Naive B cell (primary cell): ENCODE measurements around the gene C1D. TPM values are rescaled to one million over a fixed set of nuclear protein-coding genes. Genes with fewer than 3 reads are reported as not detected.
"Not testable (repeated sequence)": the region's sequence is repeated elsewhere in the genome, so short reads cannot be mapped to it uniquely, and the experiment has no call there.

Experiments
- ATAC-seq, 2 donors: fragments of 150-1000 bp; cut with Tn5 transposase; 2 replicates each; pipeline ENCODE4 v1.10.0; 2021; ENCODE audit warnings: low read depth in 2 of 2, mild to moderate bottlenecking in 2 of 2, moderate library complexity in 2 of 2
- DNase-seq: peaks from one replicate; pipeline ENCODE4 v3.0.0; 2022
- H3K27ac Mint-ChIP-seq, 6 donors: one replicate each; pipeline ENCODE4 v1.8.0; 2020 to 2022; ENCODE audit warnings: mild to moderate bottlenecking in 6 of 6, mixed read lengths in 6 of 6, moderate library complexity in 5 of 6, inconsistent platforms in 2 of 6
- H3K27me3 Mint-ChIP-seq, 3 donors: one replicate each; pipeline ENCODE4 v1.8.0; 2021 to 2022; ENCODE audit warnings: mixed read lengths in 3 of 3, mild to moderate bottlenecking in 1 of 3
- H3K36me3 Mint-ChIP-seq, 2 donors: one replicate each; pipeline ENCODE4 v1.8.0; 2020 to 2022; ENCODE audit warnings: mixed read lengths in 2 of 2, inconsistent platforms in 1 of 2, mild to moderate bottlenecking in 1 of 2
- H3K4me1 Mint-ChIP-seq, 3 donors: one replicate each; pipeline ENCODE4 v1.8.0; 2020 to 2022; ENCODE audit warnings: mixed read lengths in 3 of 3, inconsistent platforms in 1 of 3, mild to moderate bottlenecking in 1 of 3, moderate library complexity in 1 of 3
- H3K4me3 Mint-ChIP-seq, 8 donors: one replicate each; pipeline ENCODE4 v1.8.0; 2020 to 2022; ENCODE audit warnings: mild to moderate bottlenecking in 8 of 8, mixed read lengths in 8 of 8, moderate library complexity in 8 of 8, inconsistent platforms in 2 of 8
- H3K9me3 Mint-ChIP-seq, 7 donors: one replicate each; pipeline ENCODE4 v1.8.0; 2020 to 2022; ENCODE audit warnings: mixed read lengths in 7 of 7, mild to moderate bottlenecking in 5 of 7, inconsistent platforms in 2 of 7, moderate library complexity in 1 of 7
- polyA plus RNA-seq, 6 donors: library from polyadenylated mRNA; unstranded; fragments of 300-500 nt; fragmentation: Illumina TruSeq; gene quantifications; one replicate each; pipeline ENCODE4 v1.2.3, GENCODE V29; 2021; ENCODE audit warnings: low read depth in 6 of 6

The C1D gene
- polyA plus RNA-seq, 6 donors from 2014 or later = 3.8 to 69.4 (median 38.0) TPM

- ATAC-seq (no peak), DNase-seq (no peak)
- Mint-ChIP-seq H3K4me1 (no peaks in the 10 kb centered on the region), H3K9me3 (peaks cover 0 to 2% (median 0%) of the 10 kb centered on the region in 7 donors), H3K27me3 (peaks cover 10 to 32% (median 32%) of the 10 kb centered on the region in 3 donors), H3K27ac (no peak overlapping the region), H3K36me3 (no peaks in the 10 kb centered on the region), H3K4me3 (no peak overlapping the region)
Observed at GRCh38 chr2:68023904-68024303, 38.9 kb downstream of the C1D start.

- ATAC-seq = no peak
- H3K9me3 Mint-ChIP-seq = peaks cover 0 to 5% (median 0%) of the 10 kb centered on the region in 7 donors
Observed at GRCh38 chr2:68018727-68019126, 44.1 kb downstream of the C1D start.

GRCh38 chr2:68009526-68009925 is 53.3 kb downstream of the C1D start:
- Mint-ChIP-seq H3K9me3 (peaks cover 0 to 7% (median 2%) of the 10 kb centered on the region in 7 donors), H3K27me3 (peaks cover 11 to 33% (median 22%) of the 10 kb centered on the region in 3 donors), H3K4me1 (no peaks in the 10 kb centered on the region), H3K4me3 (no peak overlapping the region), H3K36me3 (no peaks in the 10 kb centered on the region), H3K27ac (no peak overlapping the region)
- DNase-seq = no peak
- no peak for ATAC-seq

More at GRCh38 chr2:68018727-68019126, 44.1 kb downstream of the C1D start:
- H3K27me3 Mint-ChIP-seq = peaks cover 13 to 50% (median 27%) of the 10 kb centered on the region in 3 donors
- H3K4me3 Mint-ChIP-seq = no peak overlapping the region
- no peak overlapping the region for H3K27ac Mint-ChIP-seq
- DNase-seq = no peak
- no peaks in the 10 kb centered on the region for H3K4me1 Mint-ChIP-seq
- no peaks in the 10 kb centered on the region for H3K36me3 Mint-ChIP-seq

GRCh38 chr2:68000170-68000825 is 62.5 kb downstream of the C1D start:
- DNase-seq (no peak), ATAC-seq (no peak)
- Mint-ChIP-seq H3K27ac (no peak overlapping the region), H3K4me3 (no peak overlapping the region), H3K9me3 (peaks cover 0 to 13% (median 2%) of the 10 kb centered on the region in 7 donors), H3K4me1 (no peaks in the 10 kb centered on the region), H3K36me3 (peaks cover 0 to 12% of the 10 kb centered on the region in 2 donors), H3K27me3 (peaks cover 31 to 56% (median 52%) of the 10 kb centered on the region in 3 donors)

GRCh38 chr2:67999332-67999731 is 63.5 kb downstream of the C1D start:
- Mint-ChIP-seq H3K27ac (peak overlapping the region in 1 of 6 donors; percentile 51), H3K4me1 (no peaks in the 10 kb centered on the region), H3K4me3 (no peak overlapping the region), H3K36me3 (peaks cover 0 to 12% of the 10 kb centered on the region in 2 donors), H3K27me3 (peaks cover 31 to 54% (median 52%) of the 10 kb centered on the region in 3 donors), H3K9me3 (peaks cover 0 to 6% (median 0%) of the 10 kb centered on the region in 7 donors)
- ATAC-seq (no peak), DNase-seq (no peak)

- ATAC-seq (no peak), DNase-seq (no peak)
- Mint-ChIP-seq H3K4me3 (no peak overlapping the region), H3K4me1 (no peaks in the 10 kb centered on the region), H3K27me3 (peaks cover 22 to 54% (median 51%) of the 10 kb centered on the region in 3 donors), H3K36me3 (peaks cover 0 to 19% of the 10 kb centered on the region in 2 donors), H3K9me3 (peaks cover 0 to 12% (median 4%) of the 10 kb centered on the region in 7 donors), H3K27ac (no peak overlapping the region)
Observed at GRCh38 chr2:67997903-67998302, 64.9 kb downstream of the C1D start.

GRCh38 chr2:67997528-67997900 is 65.3 kb downstream of the C1D start:
- DNase-seq = no peak
- no peaks in the 10 kb centered on the region for H3K4me1 Mint-ChIP-seq
- no peak overlapping the region for H3K27ac Mint-ChIP-seq
- no peak overlapping the region for H3K4me3 Mint-ChIP-seq
- peaks cover 20 to 53% (median 51%) of the 10 kb centered on the region in 3 donors for H3K27me3 Mint-ChIP-seq
- H3K36me3 Mint-ChIP-seq = peaks cover 0 to 19% of the 10 kb centered on the region in 2 donors
- H3K9me3 Mint-ChIP-seq = peaks cover 0 to 12% (median 4%) of the 10 kb centered on the region in 7 donors
- ATAC-seq = no peak

- Mint-ChIP-seq H3K27me3 (peaks cover 17 to 52% (median 49%) of the 10 kb centered on the region in 3 donors), H3K36me3 (peaks cover 0 to 19% of the 10 kb centered on the region in 2 donors), H3K4me1 (no peaks in the 10 kb centered on the region), H3K9me3 (peaks cover 0 to 11% (median 4%) of the 10 kb centered on the region in 7 donors), H3K27ac (no peak overlapping the region), H3K4me3 (no peak overlapping the region)
- ATAC-seq (no peak), DNase-seq (no peak)
Observed at GRCh38 chr2:67996772-67997527, 65.9 kb downstream of the C1D start.

GRCh38 chr2:67994716-67995115 is 68.1 kb downstream of the C1D start:
- peaks cover 18 to 52% (median 35%) of the 10 kb centered on the region in 3 donors for H3K27me3 Mint-ChIP-seq

GRCh38 chr2:67994069-67994468 is 68.7 kb downstream of the C1D start:
- H3K4me3 Mint-ChIP-seq, H3K27ac Mint-ChIP-seq, H3K4me1 Mint-ChIP-seq, ATAC-seq, DNase-seq, H3K9me3 Mint-ChIP-seq: not testable (repeated sequence)
- Mint-ChIP-seq H3K36me3 (peaks cover 0 to 11% of the 10 kb centered on the region in 2 donors), H3K27me3 (peaks cover 18 to 47% (median 28%) of the 10 kb centered on the region in 3 donors)

More at GRCh38 chr2:67994716-67995115, 68.1 kb downstream of the C1D start:
- Mint-ChIP-seq H3K27ac (no peak overlapping the region), H3K4me3 (no peak overlapping the region), H3K4me1 (peaks cover 0 to 4% (median 0%) of the 10 kb centered on the region in 3 donors), H3K36me3 (peaks cover 0 to 17% of the 10 kb centered on the region in 2 donors), H3K9me3 (peaks cover 0 to 6% (median 4%) of the 10 kb centered on the region in 7 donors)
- ATAC-seq (no peak), DNase-seq (no peak)

GRCh38 chr2:67993329-67993728 is 69.5 kb downstream of the C1D start:
- Mint-ChIP-seq H3K9me3 (peaks cover 0 to 10% (median 5%) of the 10 kb centered on the region in 7 donors), H3K36me3 (peaks cover 0 to 8% of the 10 kb centered on the region in 2 donors), H3K4me3 (no peak overlapping the region), H3K27me3 (peaks cover 16 to 41% (median 21%) of the 10 kb centered on the region in 3 donors), H3K4me1 (peaks cover 0 to 4% (median 0%) of the 10 kb centered on the region in 3 donors), H3K27ac (no peak overlapping the region)
- no peak for ATAC-seq
- no peak for DNase-seq

GRCh38 chr2:67991456-67991855 is 71.3 kb downstream of the C1D start:
- DNase-seq (no peak), ATAC-seq (no peak)
- Mint-ChIP-seq H3K4me1 (peaks cover 0 to 4% (median 0%) of the 10 kb centered on the region in 3 donors), H3K4me3 (no peak overlapping the region), H3K36me3 (peaks cover 0 to 8% of the 10 kb centered on the region in 2 donors), H3K27me3 (peaks cover 18 to 36% (median 20%) of the 10 kb centered on the region in 3 donors), H3K27ac (no peak overlapping the region), H3K9me3 (peaks cover 0 to 19% (median 5%) of the 10 kb centered on the region in 7 donors)
